GM12878 (cell line): ENCODE results near the gene GPSM3. TPM values are rescaled to one million over a fixed set of nuclear protein-coding genes. Genes with fewer than 3 reads are reported as not detected.

ENCODE experiments used
- ATAC-seq: fragments of 200-7000 bp; cut with Tn5 transposase; 3 replicates; pipeline ENCODE4 v1.9.1; 2020; ENCODE audit warnings: mild to moderate bottlenecking, moderate library complexity
- BruUV-seq: library from RNA; stranded (reverse); fragments of 400-500 nt; replicated peaks from 2 replicates; lab custom pipeline; 2021; lab: Mats Ljungman, UMichigan
- CTCF ChIA-PET: fragments of 300-600 bp; sonication (Branson Sonifier 250); formaldehyde crosslinking; extraction: SDS; loops from one replicate; lab custom pipeline; 2021; ENCODE audit warnings: inconsistent platforms; lab: Yijun Ruan, JAX
- POLR2A ChIA-PET: fragments of 350-600 bp; formaldehyde crosslinking; extraction: SDS; loops from one replicate; lab custom pipeline; 2021; ENCODE audit warnings: inconsistent platforms; lab: Charles Lee
- RAD21 ChIA-PET: fragments of 300-600 bp; sonication (Branson Sonifier 250); formaldehyde crosslinking; loops from one replicate; lab custom pipeline; 2023; ENCODE audit warnings: antibody characterized with exemption; ENCODE audit not compliant: unreplicated experiment; lab: Charles Lee
- SMC1A ChIA-PET: fragments of 300-600 bp; sonication (Branson Sonifier 250); formaldehyde crosslinking; loops from one replicate; lab custom pipeline; 2023; ENCODE audit not compliant: unreplicated experiment, uncharacterized antibody; lab: Charles Lee
- DNase-seq: peaks from one replicate; pipeline ENCODE4 v3.0.0-alpha.2; 2011; ENCODE audit warnings: low read depth, low spot score
- FAIRE-seq: peaks from 3 replicates; lab custom pipeline; 2011; peaks lifted over from hg19 to GRCh38; lab: Jason Lieb, UNC
- H2AFZ ChIP-seq: 2 replicates; pipeline ENCODE4 v1.6.0; 2011; ENCODE audit warnings: low read depth, low read length, control low read depth; ENCODE audit not compliant: control insufficient read depth
- H3K27ac ChIP-seq: 2 replicates; pipeline ENCODE4 v1.5.1; 2011; ENCODE audit warnings: control low read depth; ENCODE audit not compliant: control insufficient read depth, insufficient read depth
- H3K27me3 ChIP-seq, 2 experiments: replicated peaks in 1 of 2; 2 replicates each; pipeline versions ENCODE4 v1.6.0 to v1.6.1; 2011; ENCODE audit warnings: low read length in 1 of 2; ENCODE audit not compliant: control insufficient read depth in 2 of 2, insufficient read depth in 2 of 2
- H3K36me3 ChIP-seq, 2 experiments: 2 replicates each; pipeline ENCODE4 v1.5.1; 2011; ENCODE audit warnings: low read length in 1 of 2; ENCODE audit not compliant: control insufficient read depth in 2 of 2, insufficient read depth in 2 of 2
- H3K4me1 ChIP-seq: 2 replicates; pipeline ENCODE4 v1.6.1; 2011; ENCODE audit warnings: mild to moderate bottlenecking, low read length, moderate library complexity, mixed read lengths; ENCODE audit not compliant: control insufficient read depth, insufficient read depth
- H3K4me2 ChIP-seq: 2 replicates; pipeline ENCODE4 v1.6.0; 2011; ENCODE audit warnings: control low read depth; ENCODE audit not compliant: control insufficient read depth, insufficient read depth
- H3K4me3 ChIP-seq: fragments of 200-600 bp; sonication (generic); 2 replicates; pipeline ENCODE4 v1.5.1; 2016
- H3K79me2 ChIP-seq: 2 replicates; pipeline ENCODE4 v1.6.0; 2011; ENCODE audit warnings: low read length; ENCODE audit not compliant: control insufficient read depth, insufficient read depth
- H3K9ac ChIP-seq: 2 replicates; pipeline ENCODE4 v1.8.0; 2011; ENCODE audit warnings: low read length, control low read depth, mixed read lengths; ENCODE audit not compliant: control insufficient read depth, insufficient read depth
- H3K9me3 ChIP-seq: replicated peaks from 3 replicates; pipeline ENCODE4 v1.5.1; 2011; ENCODE audit warnings: mild to moderate bottlenecking, low read length; ENCODE audit not compliant: control insufficient read depth, insufficient read depth
- H4K20me1 ChIP-seq: 2 replicates; pipeline ENCODE4 v1.6.0; 2011; ENCODE audit not compliant: control insufficient read depth, insufficient read depth
- BMI1 ChIP-seq: fragments of 450-650 bp; IDR thresholded peaks from 2 replicates; pipeline ENCODE4 v1.6.1; 2016; ENCODE audit warnings: mild to moderate bottlenecking, moderate library complexity, borderline replicate concordance
- CHD1 ChIP-seq: IDR thresholded peaks from 2 replicates; pipeline ENCODE4 v1.6.1; 2012; ENCODE audit warnings: low read depth, low read length, improper control_type of control experiment
- EED ChIP-seq: sonication (generic); IDR thresholded peaks from 2 replicates; pipeline ENCODE4 v1.6.1; 2016; ENCODE audit warnings: antibody characterized with exemption, low read depth
- GATAD2B ChIP-seq: fragments of 450-650 bp; conservative IDR thresholded peaks from 2 replicates; pipeline ENCODE4 v1.6.1; 2017; ENCODE audit warnings: low read depth, mild to moderate bottlenecking, moderate library complexity
- LARP7 ChIP-seq: fragments of 450-650 bp; IDR thresholded peaks from 2 replicates; pipeline ENCODE4 v1.6.1; 2017; ENCODE audit warnings: mild to moderate bottlenecking
- SP1 ChIP-seq: IDR thresholded peaks from one replicate; pipeline ENCODE4 v1.6.1; 2011; ENCODE audit warnings: low read depth, low read length
- SPI1 ChIP-seq: IDR thresholded peaks from 2 replicates; pipeline ENCODE4 v1.6.1; 2011; ENCODE audit warnings: low read depth, mild to moderate bottlenecking, low read length, moderate library complexity, borderline replicate concordance; ENCODE audit not compliant: insufficient read depth
- TAF1 ChIP-seq: IDR thresholded peaks from 2 replicates; pipeline ENCODE4 v1.6.1; 2011; ENCODE audit warnings: mild to moderate bottlenecking, low read depth, low read length, borderline replicate concordance
- YBX1 ChIP-seq: fragments of 450-650 bp; IDR thresholded peaks from 2 replicates; pipeline ENCODE4 v1.6.1; 2016; ENCODE audit warnings: antibody characterized with exemption
- WGBS: methylation state at CpG from one replicate; pipeline ENCODE4 v1.1.6; 2016; ENCODE audit warnings: low lambda C conversion rate; ENCODE audit not compliant: insufficient replicate concordance, insufficient coverage; ENCODE audit errors: missing lambda C conversion rate; 5-methylcytosine and 5-hydroxymethylcytosine counted together
- in situ Hi-C: fragments of 300-500 bp; cut with MboI; formaldehyde crosslinking; loops from 9 replicates; pipeline ENCODE4 v1.14.3; 2018; ENCODE audit warnings: mixed read lengths
- intact Hi-C: fragments of 100-400 bp; cut with micrococcal nuclease; formaldehyde crosslinking; loops from one replicate; pipeline ENCODE4 v1.14.2; 2022; ENCODE audit not compliant: unreplicated experiment
- polyA plus RNA-seq, 11 experiments: library from polyadenylated mRNA; depleted of rRNA in 4 of 11; unstranded in 6 of 11; stranded (reverse) in 5 of 11; fragments of >200 nt; fragmentation: Nextera tagmentation in 4 of 11; fragmentation: Illumina TruSeq in 1 of 11; extraction: Ambion mirVana in 4 of 11; extraction: Trizol in 1 of 11; gene quantifications; 1 replicate in 1 of 11; 2 replicates in 10 of 11; pipeline versions ENCODE4 v1.2.1 to v1.2.3, GENCODE V29; 2011 to 2016; ENCODE audit warnings: inconsistent platforms in 2 of 11, missing spikeins in 2 of 11, low read depth in 1 of 11
- total RNA-seq, 4 experiments: library from RNA; depleted of rRNA in 3 of 4; stranded (reverse); fragments of >200 nt in 3 of 4; fragmentation: Illumina TruSeq in 1 of 4; extraction: Trizol in 1 of 4; gene quantifications; 2 replicates each; pipeline versions ENCODE4 v1.2.1 to v1.2.3, GENCODE V29; 2013 to 2021
- TF ChIP-seq, protein P1 (sequence below): fragments of 450-650 bp; IDR thresholded peaks from 2 replicates; pipeline ENCODE4 v1.6.1; 2017; ENCODE audit warnings: mild to moderate bottlenecking, low read depth, inconsistent platforms; ENCODE audit not compliant: poor library complexity, severe bottlenecking
- TF ChIP-seq, protein P2 (sequence below): fragments of 450-650 bp; IDR thresholded peaks from 2 replicates; pipeline ENCODE4 v1.6.1; 2017; ENCODE audit warnings: antibody characterized with exemption, mild to moderate bottlenecking, moderate library complexity
- TF ChIP-seq, protein P3 (sequence below): fragments of 450-650 bp; IDR thresholded peaks from 2 replicates; pipeline ENCODE4 v1.6.1; 2016; ENCODE audit warnings: mild to moderate bottlenecking

Gene GPSM3
- total and polyA plus RNA-seq, 10 of the 15 experiments (the other 5 are each of a cell fraction or from before 2014, with no cell fraction given): 22.0 to 137 (median 113) TPM

GRCh38 chr6:32146687-32147086 is 45.8 kb downstream of the GPSM3 start:
- POLR2A ChIA-PET: interaction anchor here (0.6 kb wide), 1 partner anchor 10 kb away, joined by 4 read pairs; no protein-coding TSS in a partner anchor
- Histone ChIP-seq H3K27me3 (peaks cover 7 to 12% of the 10 kb centered on the region in 2 experiments), H3K4me2 (no peak overlapping the region), H3K27ac (no peak overlapping the region), H3K4me3 (no peak overlapping the region), H4K20me1 (no peaks in the 10 kb centered on the region), H3K79me2 (no peaks in the 10 kb centered on the region), H3K9me3 (no peaks in the 10 kb centered on the region; the same call in 2 of the 3 replicates), H3K36me3 (no peaks in the 10 kb centered on the region), H2AFZ (no peak overlapping the region), H3K4me1 (no peaks in the 10 kb centered on the region), H3K9ac (no peak overlapping the region)
- SMC1A ChIA-PET: no interaction called here
- no TSS peak for BruUV-seq
- FAIRE-seq (no peak), DNase-seq (no peak), ATAC-seq (no peak)
- RAD21 ChIA-PET: no interaction called here
- in situ Hi-C loops (no loop called here), intact Hi-C loops (no loop called here)
- WGBS: 49% methylated on average over 4 of the region's 4 CpGs
- CTCF ChIA-PET: no interaction called here
- TF ChIP-seq CHD1 (no peak), BMI1 (no peak), GATAD2B (no peak), SPI1 (no peak), YBX1 (no peak), LARP7 (no peak), SP1 (no peak), EED (no peak), TAF1 (no peak)
- TF ChIP-seq, protein P1, sequence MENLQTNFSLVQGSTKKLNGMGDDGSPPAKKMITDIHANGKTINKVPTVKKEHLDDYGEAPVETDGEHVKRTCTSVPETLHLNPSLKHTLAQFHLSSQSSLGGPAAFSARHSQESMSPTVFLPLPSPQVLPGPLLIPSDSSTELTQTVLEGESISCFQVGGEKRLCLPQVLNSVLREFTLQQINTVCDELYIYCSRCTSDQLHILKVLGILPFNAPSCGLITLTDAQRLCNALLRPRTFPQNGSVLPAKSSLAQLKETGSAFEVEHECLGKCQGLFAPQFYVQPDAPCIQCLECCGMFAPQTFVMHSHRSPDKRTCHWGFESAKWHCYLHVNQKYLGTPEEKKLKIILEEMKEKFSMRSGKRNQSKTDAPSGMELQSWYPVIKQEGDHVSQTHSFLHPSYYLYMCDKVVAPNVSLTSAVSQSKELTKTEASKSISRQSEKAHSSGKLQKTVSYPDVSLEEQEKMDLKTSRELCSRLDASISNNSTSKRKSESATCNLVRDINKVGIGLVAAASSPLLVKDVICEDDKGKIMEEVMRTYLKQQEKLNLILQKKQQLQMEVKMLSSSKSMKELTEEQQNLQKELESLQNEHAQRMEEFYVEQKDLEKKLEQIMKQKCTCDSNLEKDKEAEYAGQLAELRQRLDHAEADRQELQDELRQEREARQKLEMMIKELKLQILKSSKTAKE: no peak
- TF ChIP-seq, protein P2, sequence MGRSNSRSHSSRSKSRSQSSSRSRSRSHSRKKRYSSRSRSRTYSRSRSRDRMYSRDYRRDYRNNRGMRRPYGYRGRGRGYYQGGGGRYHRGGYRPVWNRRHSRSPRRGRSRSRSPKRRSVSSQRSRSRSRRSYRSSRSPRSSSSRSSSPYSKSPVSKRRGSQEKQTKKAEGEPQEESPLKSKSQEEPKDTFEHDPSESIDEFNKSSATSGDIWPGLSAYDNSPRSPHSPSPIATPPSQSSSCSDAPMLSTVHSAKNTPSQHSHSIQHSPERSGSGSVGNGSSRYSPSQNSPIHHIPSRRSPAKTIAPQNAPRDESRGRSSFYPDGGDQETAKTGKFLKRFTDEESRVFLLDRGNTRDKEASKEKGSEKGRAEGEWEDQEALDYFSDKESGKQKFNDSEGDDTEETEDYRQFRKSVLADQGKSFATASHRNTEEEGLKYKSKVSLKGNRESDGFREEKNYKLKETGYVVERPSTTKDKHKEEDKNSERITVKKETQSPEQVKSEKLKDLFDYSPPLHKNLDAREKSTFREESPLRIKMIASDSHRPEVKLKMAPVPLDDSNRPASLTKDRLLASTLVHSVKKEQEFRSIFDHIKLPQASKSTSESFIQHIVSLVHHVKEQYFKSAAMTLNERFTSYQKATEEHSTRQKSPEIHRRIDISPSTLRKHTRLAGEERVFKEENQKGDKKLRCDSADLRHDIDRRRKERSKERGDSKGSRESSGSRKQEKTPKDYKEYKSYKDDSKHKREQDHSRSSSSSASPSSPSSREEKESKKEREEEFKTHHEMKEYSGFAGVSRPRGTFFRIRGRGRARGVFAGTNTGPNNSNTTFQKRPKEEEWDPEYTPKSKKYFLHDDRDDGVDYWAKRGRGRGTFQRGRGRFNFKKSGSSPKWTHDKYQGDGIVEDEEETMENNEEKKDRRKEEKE: no peak
- TF ChIP-seq, protein P3, sequence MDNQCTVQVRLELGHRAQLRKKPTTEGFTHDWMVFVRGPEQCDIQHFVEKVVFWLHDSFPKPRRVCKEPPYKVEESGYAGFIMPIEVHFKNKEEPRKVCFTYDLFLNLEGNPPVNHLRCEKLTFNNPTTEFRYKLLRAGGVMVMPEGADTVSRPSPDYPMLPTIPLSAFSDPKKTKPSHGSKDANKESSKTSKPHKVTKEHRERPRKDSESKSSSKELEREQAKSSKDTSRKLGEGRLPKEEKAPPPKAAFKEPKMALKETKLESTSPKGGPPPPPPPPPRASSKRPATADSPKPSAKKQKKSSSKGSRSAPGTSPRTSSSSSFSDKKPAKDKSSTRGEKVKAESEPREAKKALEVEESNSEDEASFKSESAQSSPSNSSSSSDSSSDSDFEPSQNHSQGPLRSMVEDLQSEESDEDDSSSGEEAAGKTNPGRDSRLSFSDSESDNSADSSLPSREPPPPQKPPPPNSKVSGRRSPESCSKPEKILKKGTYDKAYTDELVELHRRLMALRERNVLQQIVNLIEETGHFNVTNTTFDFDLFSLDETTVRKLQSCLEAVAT: no peak
